ENCODE results near the gene REX1BD.

DNA sequence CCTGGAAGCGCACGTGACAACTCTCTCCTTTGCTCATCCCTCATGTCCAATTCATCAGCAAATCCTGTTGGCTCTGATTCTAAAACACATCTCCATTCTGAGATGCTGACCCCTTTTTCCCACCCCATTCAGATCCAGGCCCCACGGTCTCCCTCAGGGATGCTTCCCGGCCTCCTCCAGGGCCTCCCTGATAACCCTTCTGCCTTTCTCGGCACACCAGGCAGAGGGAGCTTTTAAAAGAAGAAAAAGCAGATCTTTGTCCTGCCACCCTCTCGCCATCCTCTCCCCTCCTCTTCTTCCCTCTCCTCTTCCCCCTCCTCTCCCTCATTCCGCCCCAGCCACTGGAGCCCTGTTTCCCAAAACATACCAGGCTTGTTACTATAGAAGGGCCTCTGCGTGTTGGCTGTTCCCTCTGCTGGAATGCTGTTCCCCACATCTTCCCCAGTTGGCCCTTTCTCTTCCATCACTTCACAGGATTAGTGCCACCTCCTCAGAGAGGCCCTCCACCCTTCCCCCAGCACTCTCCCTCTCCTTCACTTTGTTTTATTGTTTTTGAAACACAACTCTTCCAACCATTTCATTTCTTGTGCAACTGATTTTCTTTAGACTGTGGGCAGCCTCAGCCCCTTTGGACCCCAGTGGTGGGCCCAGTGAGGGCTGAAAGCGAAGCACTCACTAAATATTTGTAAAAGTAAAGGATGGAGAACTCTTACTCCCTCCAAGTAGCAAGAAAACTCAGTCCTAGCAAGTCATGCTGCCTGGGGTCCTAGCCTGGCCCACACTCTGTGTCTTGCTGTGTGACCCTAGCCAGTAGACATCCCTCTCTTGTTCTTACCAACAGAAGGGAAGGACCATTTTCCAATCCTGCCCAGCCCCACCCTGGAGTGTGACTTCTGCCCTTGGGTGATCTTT, 20.5 kb downstream of the REX1BD start:
- TF ChIP-seq CTCF (IDR thresholded peaks at IDR 0.05) (no peak), EP300 (IDR thresholded peaks at IDR 0.05) (no peak)

All from ovary (tissue), 3 donors.